Left lung (tissue), 10 donors: ENCODE measurements around the gene HDAC7. TPM values are rescaled to one million over a fixed set of nuclear protein-coding genes. Genes with fewer than 3 reads are reported as not detected.
"Not testable (repeated sequence)": the region's sequence is repeated elsewhere in the genome, so short reads cannot be mapped to it uniquely, and the experiment has no call there.

ENCODE experiments used
- ATAC-seq: fragments of 200-7000 bp; cut with Tn5 transposase; one replicate; pipeline ENCODE4 v1.9.1; 2020; ENCODE audit warnings: moderate library complexity
- DNase-seq, 4 donors: peaks; one replicate each; pipeline ENCODE4 v3.0.0-alpha.2; 2013 to 2020
- H3K27ac ChIP-seq, 2 donors: fragments of 200-600 bp; sonication (generic) in 1 of 2; one replicate each; pipeline versions ENCODE4 v1.5.0 to v1.8.0; 2020 to 2021
- H3K27me3 ChIP-seq, 2 donors: fragments of 200-600 bp; sonication (generic) in 1 of 2; one replicate each; pipeline versions ENCODE4 v1.5.0 to v1.8.0; 2020 to 2021
- H3K36me3 ChIP-seq, 2 donors: fragments of 200-600 bp; sonication (generic) in 1 of 2; one replicate each; pipeline versions ENCODE4 v1.5.0 to v1.8.0; 2020 to 2021
- H3K4me1 ChIP-seq, 2 donors: fragments of 200-600 bp; one replicate each; pipeline ENCODE4 v1.8.0; 2021
- H3K4me3 ChIP-seq, 2 donors: fragments of 200-600 bp; sonication (generic) in 1 of 2; one replicate each; pipeline versions ENCODE4 v1.5.0 to v1.8.0; 2020 to 2021; ENCODE audit warnings: mild to moderate bottlenecking in 1 of 2
- H3K9me3 ChIP-seq, 2 donors: fragments of 200-600 bp; sonication (generic) in 1 of 2; one replicate each; pipeline versions ENCODE4 v1.5.0 to v1.8.0; 2020 to 2021
- intact Hi-C, 2 donors: fragments of 100-400 bp; cut with DNase I; formaldehyde crosslinking; loops; one replicate each; pipeline versions ENCODE4 v1.11.2 to v1.14.2; 2022
- polyA plus RNA-seq, 6 donors: library from polyadenylated mRNA; unstranded; fragments of 120-200 nt; gene quantifications; one replicate each; pipeline ENCODE4 v1.2.1, GENCODE V29; 2013; ENCODE audit not compliant: insufficient read length in 6 of 6
- total RNA-seq, 2 donors: library from RNA; stranded (reverse); fragmentation: NEBNext Ultra II Directional; extraction: Animal tissue kit (Norgen Biotek cat#: 25700); gene quantifications; one replicate each; pipeline ENCODE4 v1.2.1, GENCODE V29; 2021
- TF ChIP-seq, protein P1 (sequence below), 2 donors: fragments of 200-600 bp; sonication (generic) in 1 of 2; IDR thresholded peaks; one replicate each; pipeline versions ENCODE4 v1.5.0 to v1.8.0; 2021; ENCODE audit warnings: antibody characterized with exemption in 2 of 2
- donor health status: DM: no; HTN: yes; CAD: no.
- donor health status: DM: no; HTN: no; CAD: no.

HDAC7 gene
- total and polyA plus RNA-seq, 8 donors: 69.1 to 115 (median 84.1) TPM

GRCh38 chr12:47817272-47818006, 2.3 kb downstream of the HDAC7 start:
- ATAC-seq: no peak
- intact Hi-C loops: no loop called here

GRCh38 chr12:47816403-47817271, 3.1 kb downstream of the HDAC7 start:
- peaks cover 51 to 89% of the 10 kb centered on the region in 2 donors for H3K4me1 ChIP-seq
- ATAC-seq (no peak), DNase-seq (no peak)
- peaks cover 0 to 10% of the 10 kb centered on the region in 2 donors for H3K36me3 ChIP-seq
- H3K9me3 ChIP-seq: no peaks in the 10 kb centered on the region
- peak overlapping the region; percentile 92 to 93 for H3K27ac ChIP-seq
- intact Hi-C loops: no loop called here
- peak overlapping the region; percentile 8 to 82 for H3K4me3 ChIP-seq
- TF ChIP-seq, protein P1, sequence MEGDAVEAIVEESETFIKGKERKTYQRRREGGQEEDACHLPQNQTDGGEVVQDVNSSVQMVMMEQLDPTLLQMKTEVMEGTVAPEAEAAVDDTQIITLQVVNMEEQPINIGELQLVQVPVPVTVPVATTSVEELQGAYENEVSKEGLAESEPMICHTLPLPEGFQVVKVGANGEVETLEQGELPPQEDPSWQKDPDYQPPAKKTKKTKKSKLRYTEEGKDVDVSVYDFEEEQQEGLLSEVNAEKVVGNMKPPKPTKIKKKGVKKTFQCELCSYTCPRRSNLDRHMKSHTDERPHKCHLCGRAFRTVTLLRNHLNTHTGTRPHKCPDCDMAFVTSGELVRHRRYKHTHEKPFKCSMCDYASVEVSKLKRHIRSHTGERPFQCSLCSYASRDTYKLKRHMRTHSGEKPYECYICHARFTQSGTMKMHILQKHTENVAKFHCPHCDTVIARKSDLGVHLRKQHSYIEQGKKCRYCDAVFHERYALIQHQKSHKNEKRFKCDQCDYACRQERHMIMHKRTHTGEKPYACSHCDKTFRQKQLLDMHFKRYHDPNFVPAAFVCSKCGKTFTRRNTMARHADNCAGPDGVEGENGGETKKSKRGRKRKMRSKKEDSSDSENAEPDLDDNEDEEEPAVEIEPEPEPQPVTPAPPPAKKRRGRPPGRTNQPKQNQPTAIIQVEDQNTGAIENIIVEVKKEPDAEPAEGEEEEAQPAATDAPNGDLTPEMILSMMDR (IDR thresholded peaks at IDR 0.05): no peak
- no peaks in the 10 kb centered on the region for H3K27me3 ChIP-seq

More at GRCh38 chr12:47817272-47818006, 2.3 kb downstream of the HDAC7 start:
- no peak for DNase-seq
- Histone ChIP-seq H3K9me3 (no peaks in the 10 kb centered on the region), H3K4me3 (peak overlapping the region; percentile 8 to 82), H3K36me3 (peaks cover 0 to 10% of the 10 kb centered on the region in 2 donors), H3K27me3 (no peaks in the 10 kb centered on the region), H3K27ac (peak overlapping the region; percentile 92 to 93), H3K4me1 (peaks cover 51 to 89% of the 10 kb centered on the region in 2 donors)
- TF ChIP-seq, protein P1 (IDR thresholded peaks at IDR 0.05): no peak

DNA sequence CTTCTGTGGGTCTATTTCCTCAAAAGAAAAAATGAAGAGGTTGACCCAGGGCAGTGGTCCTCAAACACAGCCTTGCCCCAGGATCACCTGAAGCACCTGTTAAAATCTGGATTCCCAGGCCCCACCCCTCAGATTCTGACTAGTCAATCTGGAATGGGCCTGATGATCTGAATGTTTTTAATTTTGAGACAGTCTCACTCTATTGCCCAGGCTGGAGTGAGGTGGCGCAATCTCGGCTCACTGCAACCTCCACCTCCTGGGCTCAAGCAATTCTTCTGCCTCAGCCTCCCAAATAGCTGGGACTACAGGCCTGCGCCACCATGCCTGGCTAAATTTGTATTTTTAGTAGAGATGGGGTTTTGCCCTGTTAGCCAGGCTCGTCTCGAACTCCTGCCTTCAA, 4.3 kb downstream of the HDAC7 start:
- H3K4me1 ChIP-seq: peaks cover 53 to 89% of the 10 kb centered on the region in 2 donors
- H3K36me3 ChIP-seq: not testable (repeated sequence)

DNA sequence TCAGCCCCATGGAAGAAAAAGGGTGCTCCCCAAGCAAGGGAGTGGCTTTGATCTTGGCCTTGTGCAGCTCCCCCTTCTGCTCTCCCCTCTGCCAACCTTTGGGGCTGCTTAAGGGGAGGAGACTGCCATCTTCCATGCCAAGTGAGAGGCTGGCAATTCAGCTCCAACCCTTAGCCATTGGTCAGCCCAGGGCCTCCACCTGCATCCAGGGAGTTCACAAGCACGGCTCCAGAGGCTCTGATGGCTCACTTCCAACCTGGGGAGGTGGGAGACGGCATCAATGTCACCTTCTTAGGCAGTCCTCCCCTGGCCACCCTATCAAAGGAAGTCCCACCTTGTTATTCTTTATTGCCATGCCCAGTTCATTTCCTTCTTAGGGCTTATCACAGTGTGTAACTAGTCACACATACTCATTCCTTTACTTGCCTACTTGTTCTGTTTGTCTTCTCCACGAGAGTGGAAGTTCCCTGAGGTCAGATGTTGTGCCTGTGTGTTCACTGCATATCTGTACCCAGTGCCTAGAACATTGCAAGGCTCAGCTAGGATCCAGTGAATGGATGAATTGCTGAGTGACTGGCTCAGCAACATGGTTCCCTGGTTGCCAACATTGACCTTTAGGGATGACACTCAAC, 5.0 kb downstream of the HDAC7 start:
- H3K4me1 ChIP-seq: peaks cover 61 to 94% of the 10 kb centered on the region in 2 donors
- H3K36me3 ChIP-seq: peaks cover 0 to 10% of the 10 kb centered on the region in 2 donors
- intact Hi-C loops: no loop called here
- no peaks in the 10 kb centered on the region for H3K27me3 ChIP-seq
- TF ChIP-seq, protein P1 (IDR thresholded peaks at IDR 0.05): no peak
- H3K4me3 ChIP-seq: no peak overlapping the region
- no peak for DNase-seq
- no peaks in the 10 kb centered on the region for H3K9me3 ChIP-seq
- no peak for ATAC-seq
- peak overlapping the region; percentile 92 for H3K27ac ChIP-seq

More for the DNA sequence above, 4.3 kb downstream of the HDAC7 start:
- intact Hi-C loops, H3K9me3 ChIP-seq, DNase-seq, H3K4me3 ChIP-seq, H3K27me3 ChIP-seq, ATAC-seq: not testable (repeated sequence)
- peak overlapping the region; percentile 92 for H3K27ac ChIP-seq

- Histone ChIP-seq H3K4me1 (peaks cover 69 to 100% of the 10 kb centered on the region in 2 donors), H3K27ac (peak overlapping the region; percentile 92), H3K36me3 (peaks cover 0 to 10% of the 10 kb centered on the region in 2 donors), H3K9me3 (no peaks in the 10 kb centered on the region), H3K27me3 (no peaks in the 10 kb centered on the region), H3K4me3 (peak overlapping the region in 1 of 2 donors; percentile 27)
- DNase-seq: no peak
- intact Hi-C loops: no loop called here
- ATAC-seq: peak; percentile 1
- TF ChIP-seq, protein P1 (IDR thresholded peaks at IDR 0.05): no peak
These were observed 6.0 kb downstream of the HDAC7 start for GRCh38 chr12:47813511-47814196.
